SKM-1 treated with dmso at 0.1 percent for 144 hours (cell line): ENCODE results near the gene HS3ST5.
"Not testable (repeated sequence)": the region's sequence is repeated elsewhere in the genome, so short reads cannot be mapped to it uniquely, and the experiment has no call there.

ENCODE experiments used
- DNase-seq: peaks from one replicate; lab custom pipeline; 2025; ENCODE audit not compliant: unreplicated experiment; lab: John Stamatoyannopoulos, UW

Gene HS3ST5

GRCh38 chr6:114157848-114158247 lies 185.0 kb downstream of the HS3ST5 start:
- DNase-seq: no peak

GRCh38 chr6:114155763-114156162 lies 187.1 kb downstream of the HS3ST5 start:
- no peak for DNase-seq

- no peak for DNase-seq
These were observed 188.0 kb downstream of the HS3ST5 start for GRCh38 chr6:114154812-114155211.

- no peak for DNase-seq
These were observed 189.4 kb downstream of the HS3ST5 start for GRCh38 chr6:114153448-114153847.

- DNase-seq: no peak
These were observed 191.6 kb downstream of the HS3ST5 start for GRCh38 chr6:114151064-114151690.

- not testable (repeated sequence) for DNase-seq
These were observed 193.6 kb downstream of the HS3ST5 start for GRCh38 chr6:114149182-114149581.

GRCh38 chr6:114144887-114145851 lies 197.7 kb downstream of the HS3ST5 start:
- DNase-seq: no peak

- DNase-seq: no peak
These were observed 200.6 kb downstream of the HS3ST5 start for GRCh38 chr6:114142258-114142657.

- DNase-seq: no peak
These were observed 202.4 kb downstream of the HS3ST5 start for GRCh38 chr6:114140416-114140815.

- no peak for DNase-seq
These were observed 204.1 kb downstream of the HS3ST5 start for GRCh38 chr6:114138577-114139248.

GRCh38 chr6:114135363-114135971 lies 207.4 kb downstream of the HS3ST5 start:
- no peak for DNase-seq

- DNase-seq: no peak
These were observed 209.0 kb downstream of the HS3ST5 start for GRCh38 chr6:114133816-114134215.

GRCh38 chr6:114131945-114132344 lies 210.9 kb downstream of the HS3ST5 start:
- DNase-seq: no peak

GRCh38 chr6:114125576-114125975 lies 217.2 kb downstream of the HS3ST5 start:
- DNase-seq: no peak

- no peak for DNase-seq
These were observed 220.7 kb downstream of the HS3ST5 start for GRCh38 chr6:114121913-114122662.

- no peak for DNase-seq
These were observed 223.8 kb downstream of the HS3ST5 start for GRCh38 chr6:114119056-114119455.

- DNase-seq: no peak
These were observed 227.2 kb downstream of the HS3ST5 start for GRCh38 chr6:114115652-114116051.

- peak; percentile 44 for DNase-seq
These were observed 234.5 kb downstream of the HS3ST5 start for GRCh38 chr6:114108119-114109002.

GRCh38 chr6:114106020-114106419 lies 236.8 kb downstream of the HS3ST5 start:
- no peak for DNase-seq

GRCh38 chr6:114101255-114101654 lies 241.6 kb downstream of the HS3ST5 start:
- no peak for DNase-seq
